K562 (cell line): ENCODE measurements around the gene RER1. TPM values are rescaled to one million over a fixed set of nuclear protein-coding genes. Genes with fewer than 3 reads are reported as not detected.
A peak's percentile ranks its signal among the peaks of the same experiment; 100 is the strongest.

Source experiments
- ATAC-seq: fragments of 200-7000 bp; cut with Tn5 transposase; 3 replicates; pipeline ENCODE4 v1.9.1; 2020; ENCODE audit warnings: moderate library complexity
- BruUV-seq: library from RNA; stranded (reverse); fragments of 400-500 nt; replicated peaks from 2 replicates; lab custom pipeline; 2021; lab: Mats Ljungman, UMichigan
- CTCF ChIA-PET: fragments of 300-600 bp; formaldehyde crosslinking; extraction: SDS; loops from one replicate; lab custom pipeline; 2021; ENCODE audit warnings: low intra/inter-chr PET ratio; lab: Yijun Ruan, JAX
- POLR2A ChIA-PET: fragments of 300-600, 350-650 bp; sonication (Branson Sonifier 250); formaldehyde crosslinking; extraction: SDS; loops from one replicate; lab custom pipeline; 2021; ENCODE audit warnings: antibody characterized with exemption, inconsistent platforms; lab: Yijun Ruan, JAX
- DNase-seq, 4 experiments: peaks; one replicate each; pipeline versions ENCODE4 v3.0.0 to v3.0.0-alpha.2; 2011 to 2018; ENCODE audit warnings: low spot score in 3 of 4, mixed read lengths in 3 of 4; ENCODE audit errors: extremely low read depth in 1 of 4
- FAIRE-seq: peaks from 2 replicates; lab custom pipeline; 2011; peaks lifted over from hg19 to GRCh38; lab: Jason Lieb, UNC
- H2AFZ ChIP-seq: 2 replicates; pipeline ENCODE4 v1.6.0; 2011; ENCODE audit warnings: low read depth, low read length, control low read depth, inconsistent platforms
- H3K27ac ChIP-seq: fragments of 200-600 bp; 3 replicates; pipeline ENCODE4 v1.8.0; 2011; ENCODE audit warnings: low read depth, mild to moderate bottlenecking, control low read depth, inconsistent platforms, low read length, moderate library complexity, mixed read lengths; ENCODE audit errors: extremely low read depth
- H3K27me3 ChIP-seq, 2 experiments: fragments of 300-600 bp in 1 of 2; 2 replicates in 1 of 2; 3 replicates in 1 of 2; pipeline versions ENCODE4 v1.6.0 to v1.8.0; 2011; ENCODE audit warnings: inconsistent platforms in 2 of 2, low read length in 2 of 2, mild to moderate bottlenecking in 1 of 2, mixed read lengths in 1 of 2, moderate library complexity in 1 of 2; ENCODE audit not compliant: control insufficient read depth in 2 of 2, insufficient read depth in 2 of 2
- H3K36me3 ChIP-seq: fragments of 300-600 bp; 3 replicates; pipeline ENCODE4 v1.8.0; 2011; ENCODE audit warnings: mild to moderate bottlenecking, low read length, inconsistent platforms; ENCODE audit not compliant: control insufficient read depth, insufficient read depth
- H3K4me1 ChIP-seq, 2 experiments: fragments of 200-600 bp in 1 of 2; replicated peaks in 1 of 2; 2 replicates in 1 of 2; 3 replicates in 1 of 2; pipeline versions ENCODE4 v1.5.1 to v1.8.0; 2011; ENCODE audit warnings: inconsistent platforms in 2 of 2, low read length in 2 of 2, mild to moderate bottlenecking in 1 of 2, mixed read lengths in 1 of 2, moderate library complexity in 1 of 2; ENCODE audit not compliant: control insufficient read depth in 2 of 2, insufficient read depth in 2 of 2
- H3K4me2 ChIP-seq: 2 replicates; pipeline ENCODE4 v1.6.1; 2011; ENCODE audit warnings: low read length, control low read depth, inconsistent platforms, mixed read lengths; ENCODE audit not compliant: insufficient read depth
- H3K4me3 ChIP-seq: fragments of 200-600 bp; sonication (generic), shearing (Covaris generic); 2 replicates; pipeline ENCODE4 v1.5.1; 2016; ENCODE audit warnings: control low read depth, inconsistent platforms
- H3K79me2 ChIP-seq: fragments of 200-600 bp; 3 replicates; pipeline ENCODE4 v1.8.0; 2011; ENCODE audit warnings: low read length, inconsistent platforms; ENCODE audit not compliant: control insufficient read depth, insufficient read depth
- H3K9ac ChIP-seq, 2 experiments: 2 replicates each; pipeline versions ENCODE4 v1.6.0 to v1.6.1; 2011; ENCODE audit warnings: low read depth in 2 of 2, low read length in 2 of 2, control low read depth in 1 of 2, inconsistent platforms in 1 of 2, mild to moderate bottlenecking in 1 of 2, mixed read lengths in 1 of 2; ENCODE audit not compliant: insufficient read depth in 1 of 2
- H3K9me1 ChIP-seq: one replicate; pipeline ENCODE4 v1.6.0; 2011; ENCODE audit warnings: inconsistent platforms, mild to moderate bottlenecking, low read length, moderate library complexity; ENCODE audit not compliant: control insufficient read depth, insufficient read depth
- H3K9me3 ChIP-seq: replicated peaks from 2 replicates; pipeline ENCODE4 v1.5.1; 2011; ENCODE audit warnings: low read depth, low read length, inconsistent platforms; ENCODE audit not compliant: control insufficient read depth, insufficient read depth
- H4K20me1 ChIP-seq: replicated peaks from 2 replicates; pipeline ENCODE4 v1.6.1; 2011; ENCODE audit warnings: low read length, inconsistent platforms, mixed read lengths; ENCODE audit not compliant: control insufficient read depth, insufficient read depth
- CBFA2T3 ChIP-seq: fragments of 450-650 bp; IDR thresholded peaks from 2 replicates; pipeline ENCODE4 v1.6.1; 2017
- GMEB1 ChIP-seq: fragments of 250-450 bp; sonication (Bioruptor Pico); IDR thresholded peaks from 2 replicates; pipeline ENCODE4 v1.4.0; 2020; ENCODE audit warnings: mild to moderate bottlenecking
- KLF6 ChIP-seq: fragments of 250-450 bp; sonication (Bioruptor Pico); IDR thresholded peaks from 2 replicates; pipeline ENCODE4 v1.4.0; 2020; ENCODE audit warnings: mild to moderate bottlenecking, moderate library complexity, borderline replicate concordance
- NR2C2 ChIP-seq, 2 experiments: fragments of 200-800 bp in 1 of 2; sonication (Bioruptor generic) in 1 of 2; sonication (generic) in 1 of 2; formaldehyde crosslinking in 1 of 2; IDR thresholded peaks; 2 replicates each; pipeline versions ENCODE4 v1.6.1 to v1.8.0; 2016 to 2022; ENCODE audit warnings: mild to moderate bottlenecking in 1 of 2, missing compliant biosample characterization in 1 of 2, missing genetic modification characterization in 1 of 2, missing genetic modification reagents in 1 of 2
- PATZ1 ChIP-seq: fragments of 250-450 bp; sonication (Bioruptor Pico); IDR thresholded peaks from 2 replicates; pipeline ENCODE4 v1.5.0; 2020; ENCODE audit warnings: mild to moderate bottlenecking, borderline replicate concordance
- STAT5A ChIP-seq: IDR thresholded peaks from 2 replicates; pipeline ENCODE4 v1.6.1; 2012; ENCODE audit warnings: low read length, inconsistent platforms, borderline replicate concordance
- TEAD2 ChIP-seq: fragments of 450-650 bp; IDR thresholded peaks from 2 replicates; pipeline ENCODE4 v1.6.1; 2016; ENCODE audit warnings: missing genetic modification characterization, control low read depth, missing compliant biosample characterization
- ZNF512 ChIP-seq: IDR thresholded peaks from 2 replicates; pipeline ENCODE4 v1.6.1; 2016; ENCODE audit warnings: missing genetic modification characterization, missing compliant biosample characterization
- ZNF76 ChIP-seq: fragments of 250-450 bp; sonication (Bioruptor Pico); IDR thresholded peaks from 2 replicates; pipeline ENCODE4 v1.4.0; 2020; ENCODE audit warnings: mild to moderate bottlenecking, moderate library complexity, borderline replicate concordance
- WGBS: fragments of 100-300 bp; shearing (Covaris generic); methylation state at CpG from one replicate; pipeline ENCODE4 v1.1.6; 2016; ENCODE audit warnings: low coverage, mixed read lengths; ENCODE audit not compliant: insufficient coverage; ENCODE audit errors: missing lambda C conversion rate; 5-methylcytosine and 5-hydroxymethylcytosine counted together
- in situ Hi-C: fragments of 300-500 bp; cut with MboI; formaldehyde crosslinking; loops from 4 replicates; pipeline ENCODE4 v1.15.0; 2018; ENCODE audit warnings: inconsistent platforms, mixed read lengths
- intact Hi-C: fragments of 100-400 bp; cut with micrococcal nuclease; formaldehyde crosslinking; loops from 2 replicates; pipeline ENCODE4 v1.14.2; 2022
- polyA plus RNA-seq, 8 experiments: library from polyadenylated mRNA; depleted of rRNA in 4 of 8; stranded (reverse) in 5 of 8; unstranded in 3 of 8; fragments of >200 nt; fragmentation: Nextera tagmentation in 2 of 8; fragmentation: Illumina TruSeq in 1 of 8; extraction: Ambion mirVana in 2 of 8; extraction: Trizol in 1 of 8; gene quantifications; 2 replicates each; pipeline versions ENCODE4 v1.2.1 to v1.2.3, GENCODE V29; 2011 to 2014; ENCODE audit warnings: inconsistent platforms in 1 of 8, missing spikeins in 1 of 8
- total RNA-seq, 7 experiments: library from RNA; depleted of rRNA in 6 of 7; stranded (reverse); fragments of >200 nt in 6 of 7; fragmentation: Illumina TruSeq in 2 of 7; extraction: Trizol in 2 of 7; gene quantifications; 2 replicates each; pipeline versions ENCODE4 v1.2.1 to v1.2.3, GENCODE V29; 2011 to 2021; ENCODE audit warnings: low replicate concordance in 1 of 7

RER1 gene
- total and polyA plus RNA-seq, 9 of the 15 experiments (the other 6 are each of a cell fraction or from before 2014, with no cell fraction given), result 19.6 to 354 (median 183) TPM

- Histone ChIP-seq H3K9ac (no peak overlapping the region), H3K9me1 (no peaks in the 10 kb centered on the region), H3K79me2 (no peaks in the 10 kb centered on the region), H2AFZ (no peak overlapping the region), H4K20me1 (peaks cover 11% of the 10 kb centered on the region), H3K27me3 (peaks cover 69 to 89% of the 10 kb centered on the region in 2 experiments), H3K9me3 (no peaks in the 10 kb centered on the region), H3K27ac (no peak overlapping the region), H3K4me3 (no peak overlapping the region), H3K4me1 (peaks cover 0 to 36% of the 10 kb centered on the region in 2 experiments; a peak in 2 of 5 replicates), H3K4me2 (no peak overlapping the region), H3K36me3 (no peaks in the 10 kb centered on the region)
- DNase-seq, result no peak
- peak; percentile 23 for FAIRE-seq
- no TSS peak for BruUV-seq
- CTCF ChIA-PET, result no interaction called here
- POLR2A ChIA-PET, result interaction anchor here (0.6 kb wide), 2 partner anchors 10 to 839 kb away, joined by 3 read pairs; no protein-coding TSS in a partner anchor
- ATAC-seq, result no peak
- in situ Hi-C loops, result no loop called here
- intact Hi-C loops, result no loop called here
- TF ChIP-seq GMEB1 (CRISPR knock-in tag) (no peak), ZNF512 (tag) (no peak), TEAD2 (tag) (no peak), NR2C2 (CRISPR knock-in tag; IDR thresholded peaks at IDR 0.05) (no peak), NR2C2 (tag; IDR thresholded peaks at IDR 0.05) (no peak), PATZ1 (CRISPR knock-in tag) (no peak), CBFA2T3 (no peak), STAT5A (no peak), KLF6 (CRISPR knock-in tag) (no peak), ZNF76 (CRISPR knock-in tag) (no peak)
- WGBS, result 8% methylated on average over 23 of the region's 23 CpGs
Measured at GRCh38 chr1:2347896-2348295, 43.7 kb upstream of the RER1 start.
